ENCODE measurements around the gene WDR36.
"Not testable (repeated sequence)": the region's sequence is repeated elsewhere in the genome, so short reads cannot be mapped to it uniquely, and the experiment has no call there.

WDR36 gene

GRCh38 chr5:111138096-111138495 lies 45.9 kb downstream of the WDR36 start:
- no peak for DNase-seq (ENCODE audit: low spot score)

- DNase-seq (ENCODE audit: low spot score) = not testable (repeated sequence)
Observed at GRCh38 chr5:111141471-111141870, 49.3 kb downstream of the WDR36 start.

GRCh38 chr5:111142932-111143331 lies 50.8 kb downstream of the WDR36 start:
- DNase-seq (ENCODE audit: low spot score) = no peak

- DNase-seq (ENCODE audit: low spot score) = no peak
Observed at GRCh38 chr5:111143910-111144309, 51.8 kb downstream of the WDR36 start.

- DNase-seq (ENCODE audit: low spot score) = no peak
Observed at GRCh38 chr5:111144352-111144930, 52.3 kb downstream of the WDR36 start.

GRCh38 chr5:111146053-111146452 lies 53.9 kb downstream of the WDR36 start:
- no peak for DNase-seq (ENCODE audit: low spot score)

GRCh38 chr5:111147502-111147901 lies 55.4 kb downstream of the WDR36 start:
- no peak for DNase-seq (ENCODE audit: low spot score)

GRCh38 chr5:111151998-111152397 lies 59.9 kb downstream of the WDR36 start:
- no peak for DNase-seq (ENCODE audit: low spot score)

GRCh38 chr5:111153483-111153882 lies 61.3 kb downstream of the WDR36 start:
- DNase-seq (ENCODE audit: low spot score) = no peak

- no peak for DNase-seq (ENCODE audit: low spot score)
Observed at GRCh38 chr5:111153945-111154344, 61.8 kb downstream of the WDR36 start.

- peak; percentile 85 for DNase-seq (ENCODE audit: low spot score)
Observed at GRCh38 chr5:111158105-111158744, 66.1 kb downstream of the WDR36 start.

- no peak for DNase-seq (ENCODE audit: low spot score)
Observed at GRCh38 chr5:111159845-111160244, 67.7 kb downstream of the WDR36 start.

GRCh38 chr5:111163000-111163399 lies 70.9 kb downstream of the WDR36 start:
- no peak for DNase-seq (ENCODE audit: low spot score)

GRCh38 chr5:111165058-111165457 lies 72.9 kb downstream of the WDR36 start:
- no peak for DNase-seq (ENCODE audit: low spot score)

- DNase-seq (ENCODE audit: low spot score) = no peak
Observed at GRCh38 chr5:111167551-111167950, 75.4 kb downstream of the WDR36 start.

- DNase-seq (ENCODE audit: low spot score) = no peak
Observed at GRCh38 chr5:111168608-111169007, 76.5 kb downstream of the WDR36 start.

GRCh38 chr5:111169269-111169668 lies 77.1 kb downstream of the WDR36 start:
- DNase-seq (ENCODE audit: low spot score) = no peak

GRCh38 chr5:111170279-111170678 lies 78.1 kb downstream of the WDR36 start:
- no peak for DNase-seq (ENCODE audit: low spot score)

GRCh38 chr5:111172504-111172903 lies 80.4 kb downstream of the WDR36 start:
- no peak for DNase-seq (ENCODE audit: low spot score)

GRCh38 chr5:111173476-111173875 lies 81.3 kb downstream of the WDR36 start:
- no peak for DNase-seq (ENCODE audit: low spot score)
